HEK293 (cell line): ENCODE measurements around the gene PI16.

Experiments
- CTCF ChIA-PET: fragments of 350-600 bp; formaldehyde crosslinking; extraction: SDS; loops from one replicate; lab custom pipeline; 2021; ENCODE audit warnings: antibody characterized with exemption; lab: Yijun Ruan, JAX
- POLR2A ChIA-PET: fragments of 300-600 bp; formaldehyde crosslinking; extraction: SDS; loops from one replicate; lab custom pipeline; 2020; ENCODE audit warnings: antibody characterized with exemption, inconsistent platforms; lab: Yijun Ruan, JAX
- H3K27ac ChIP-seq: fragments of 200-500 bp; sonication (Bioruptor generic); 2 replicates; pipeline ENCODE4 v1.5.1; 2014; ENCODE audit warnings: low read depth, low read length, control low read depth, inconsistent platforms; ENCODE audit errors: extremely low read depth
- H3K36me3 ChIP-seq, 2 experiments: fragments of 200-500 bp in 1 of 2; sonication (Bioruptor generic) in 1 of 2; 1 replicate in 1 of 2; 2 replicates in 1 of 2; pipeline ENCODE4 v1.5.1; 2014 to 2017; ENCODE audit warnings: inconsistent platforms in 2 of 2, low read length in 2 of 2; ENCODE audit not compliant: control insufficient read depth in 2 of 2, insufficient read depth in 1 of 2
- H3K4me1 ChIP-seq: fragments of 200-500 bp; sonication (Bioruptor generic); 2 replicates; pipeline ENCODE4 v1.5.1; 2014; ENCODE audit warnings: mild to moderate bottlenecking, low read length, inconsistent platforms; ENCODE audit not compliant: control insufficient read depth, insufficient read depth
- H3K4me3 ChIP-seq: 2 replicates; pipeline ENCODE4 v1.5.1; 2011; ENCODE audit warnings: low read depth, mild to moderate bottlenecking, control low read depth, low read length, moderate library complexity
- H3K9me3 ChIP-seq: fragments of 200-500 bp; sonication (Bioruptor generic); 2 replicates; pipeline ENCODE4 v1.5.1; 2014; ENCODE audit warnings: low read depth, low read length, inconsistent platforms; ENCODE audit not compliant: control insufficient read depth, insufficient read depth
- EGR2 ChIP-seq: fragments of 450-650 bp; formaldehyde crosslinking; IDR thresholded peaks from 2 replicates; pipeline ENCODE4 v1.5.1; 2016; ENCODE audit warnings: low read depth, missing biosample characterization, missing genetic modification characterization
- PBX3 ChIP-seq: sonication (generic); formaldehyde crosslinking; IDR thresholded peaks from 2 replicates; pipeline ENCODE4 v1.8.1; 2022; ENCODE audit warnings: mild to moderate bottlenecking, moderate library complexity, missing genetic modification reagents
- SP3 ChIP-seq: fragments of 450-650 bp; formaldehyde crosslinking; IDR thresholded peaks from 2 replicates; pipeline ENCODE4 v1.5.1; 2016; ENCODE audit warnings: missing biosample characterization, missing genetic modification characterization
- YY1 ChIP-seq: fragments of 450-650 bp; formaldehyde crosslinking; IDR thresholded peaks from 2 replicates; pipeline ENCODE4 v1.5.1; 2018; ENCODE audit warnings: missing biosample characterization, missing genetic modification characterization
- ZBTB48 ChIP-seq: fragments of 450-650 bp; formaldehyde crosslinking; IDR thresholded peaks from 2 replicates; pipeline ENCODE4 v1.5.1; 2016; ENCODE audit warnings: missing biosample characterization, missing genetic modification characterization
- ZFHX2 ChIP-seq: fragments of 450-650 bp; formaldehyde crosslinking; conservative IDR thresholded peaks from 2 replicates; pipeline ENCODE4 v1.5.1; 2016; ENCODE audit warnings: missing biosample characterization, missing genetic modification characterization
- ZFP37 ChIP-seq: fragments of 450-650 bp; formaldehyde crosslinking; IDR thresholded peaks from 2 replicates; pipeline ENCODE4 v1.5.1; 2016; ENCODE audit warnings: missing biosample characterization, missing genetic modification characterization
- ZIC2 ChIP-seq: fragments of 450-650 bp; formaldehyde crosslinking; IDR thresholded peaks from 2 replicates; pipeline ENCODE4 v1.5.1; 2016; ENCODE audit warnings: missing biosample characterization, missing genetic modification characterization
- ZNF211 ChIP-seq: fragments of 450-650 bp; formaldehyde crosslinking; IDR thresholded peaks from 2 replicates; pipeline ENCODE4 v1.5.1; 2016; ENCODE audit warnings: low read depth, missing biosample characterization, missing genetic modification characterization
- ZNF280D ChIP-seq: fragments of 450-650 bp; formaldehyde crosslinking; IDR thresholded peaks from 2 replicates; pipeline ENCODE4 v1.5.1; 2016; ENCODE audit warnings: missing biosample characterization, missing genetic modification characterization
- ZNF510 ChIP-seq: fragments of 450-650 bp; formaldehyde crosslinking; IDR thresholded peaks from 2 replicates; pipeline ENCODE4 v1.5.1; 2018; ENCODE audit warnings: mild to moderate bottlenecking, missing genetic modification characterization, missing biosample characterization; ENCODE audit not compliant: insufficient replicate concordance
- ZNF624 ChIP-seq: fragments of 450-650 bp; formaldehyde crosslinking; IDR thresholded peaks from 2 replicates; pipeline ENCODE4 v1.5.1; 2017; ENCODE audit warnings: missing biosample characterization, missing genetic modification characterization
- ZNF747 ChIP-seq: fragments of 450-650 bp; formaldehyde crosslinking; IDR thresholded peaks from 2 replicates; pipeline ENCODE4 v1.5.1; 2016; ENCODE audit warnings: missing biosample characterization, missing genetic modification characterization
- ZNF76 ChIP-seq: fragments of 450-650 bp; formaldehyde crosslinking; IDR thresholded peaks from 2 replicates; pipeline ENCODE4; 2016; ENCODE audit warnings: low read depth, missing biosample characterization, missing genetic modification characterization, borderline replicate concordance
- TF ChIP-seq, protein P1 (sequence below): fragments of 450-650 bp; formaldehyde crosslinking; IDR thresholded peaks from 2 replicates; pipeline ENCODE4 v1.5.1; 2016; ENCODE audit warnings: missing biosample characterization, missing genetic modification characterization
- TF ChIP-seq, protein P2 (sequence below): fragments of 450-650 bp; formaldehyde crosslinking; IDR thresholded peaks from 2 replicates; pipeline ENCODE4 v1.5.1; 2017; ENCODE audit warnings: missing biosample characterization, mild to moderate bottlenecking, missing genetic modification characterization, moderate library complexity

Gene PI16

DNA sequence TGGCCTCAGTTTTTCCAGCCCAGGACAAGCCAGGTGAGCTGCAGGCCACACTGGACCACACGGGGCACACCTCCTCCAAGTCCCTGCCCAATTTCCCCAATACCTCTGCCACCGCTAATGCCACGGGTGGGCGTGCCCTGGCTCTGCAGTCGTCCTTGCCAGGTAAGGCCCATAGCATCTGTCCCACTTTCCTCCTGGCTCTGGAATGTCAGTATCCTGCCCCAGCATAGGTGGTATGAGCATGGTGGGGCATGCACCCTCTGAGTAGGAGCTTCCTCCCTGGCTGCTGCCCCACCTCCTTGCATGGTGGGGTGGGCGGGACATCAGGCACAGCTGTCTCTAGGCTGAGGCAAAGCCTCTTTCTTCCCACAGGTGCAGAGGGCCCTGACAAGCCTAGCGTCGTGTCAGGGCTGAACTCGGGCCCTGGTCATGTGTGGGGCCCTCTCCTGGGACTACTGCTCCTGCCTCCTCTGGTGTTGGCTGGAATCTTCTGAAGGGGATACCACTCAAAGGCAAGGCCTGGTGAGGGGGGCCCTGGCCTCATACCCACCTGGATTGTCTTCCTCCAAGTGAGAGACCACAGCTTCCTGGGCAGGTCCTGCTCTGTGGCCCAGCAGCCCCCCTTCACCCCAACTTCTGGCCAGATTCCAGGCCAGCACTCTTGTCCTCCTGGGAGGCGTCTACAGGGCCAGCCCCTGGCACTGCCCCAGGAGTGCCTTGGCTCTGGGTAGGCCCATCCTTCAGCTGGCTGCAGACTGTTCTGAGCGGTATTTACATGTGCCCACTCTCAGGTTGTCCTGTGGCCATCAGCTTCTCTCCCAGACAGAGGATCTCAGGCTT, 9.1 kb downstream of the PI16 start (continued):
- peak; percentile 53; the same call in 1 of the 2 replicates for TF ChIP-seq ZFHX2 (tag by site-specific recombination)

DNA sequence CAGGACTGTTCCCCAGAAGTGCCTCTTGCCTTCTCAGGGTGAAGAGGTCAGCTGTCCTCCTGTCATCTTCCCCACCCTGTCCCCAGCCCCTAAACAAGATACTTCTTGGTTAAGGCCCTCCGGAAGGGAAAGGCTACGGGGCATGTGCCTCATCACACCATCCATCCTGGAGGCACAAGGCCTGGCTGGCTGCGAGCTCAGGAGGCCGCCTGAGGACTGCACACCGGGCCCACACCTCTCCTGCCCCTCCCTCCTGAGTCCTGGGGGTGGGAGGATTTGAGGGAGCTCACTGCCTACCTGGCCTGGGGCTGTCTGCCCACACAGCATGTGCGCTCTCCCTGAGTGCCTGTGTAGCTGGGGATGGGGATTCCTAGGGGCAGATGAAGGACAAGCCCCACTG, 9.8 kb downstream of the PI16 start:
- H3K4me3 ChIP-seq: no peak overlapping the region
- TF ChIP-seq ZFP37 (tag by site-specific recombination): no peak
- TF ChIP-seq ZIC2 (tag by site-specific recombination): 0 out of 2 replicates have a peak, but pooled peaks have one; percentile 11
- no peak for TF ChIP-seq ZNF510 (tag by site-specific recombination)
- no peak for TF ChIP-seq ZBTB48 (tag by site-specific recombination)
- TF ChIP-seq, protein P1, sequence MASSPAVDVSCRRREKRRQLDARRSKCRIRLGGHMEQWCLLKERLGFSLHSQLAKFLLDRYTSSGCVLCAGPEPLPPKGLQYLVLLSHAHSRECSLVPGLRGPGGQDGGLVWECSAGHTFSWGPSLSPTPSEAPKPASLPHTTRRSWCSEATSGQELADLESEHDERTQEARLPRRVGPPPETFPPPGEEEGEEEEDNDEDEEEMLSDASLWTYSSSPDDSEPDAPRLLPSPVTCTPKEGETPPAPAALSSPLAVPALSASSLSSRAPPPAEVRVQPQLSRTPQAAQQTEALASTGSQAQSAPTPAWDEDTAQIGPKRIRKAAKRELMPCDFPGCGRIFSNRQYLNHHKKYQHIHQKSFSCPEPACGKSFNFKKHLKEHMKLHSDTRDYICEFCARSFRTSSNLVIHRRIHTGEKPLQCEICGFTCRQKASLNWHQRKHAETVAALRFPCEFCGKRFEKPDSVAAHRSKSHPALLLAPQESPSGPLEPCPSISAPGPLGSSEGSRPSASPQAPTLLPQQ (tag by site-specific recombination): peak; percentile 29; the same call in 1 of the 2 replicates
- no peak for TF ChIP-seq ZNF747 (tag by site-specific recombination)
- TF ChIP-seq ZNF76: no peak
- no peak for TF ChIP-seq ZNF624 (tag by site-specific recombination)
- TF ChIP-seq, protein P2, sequence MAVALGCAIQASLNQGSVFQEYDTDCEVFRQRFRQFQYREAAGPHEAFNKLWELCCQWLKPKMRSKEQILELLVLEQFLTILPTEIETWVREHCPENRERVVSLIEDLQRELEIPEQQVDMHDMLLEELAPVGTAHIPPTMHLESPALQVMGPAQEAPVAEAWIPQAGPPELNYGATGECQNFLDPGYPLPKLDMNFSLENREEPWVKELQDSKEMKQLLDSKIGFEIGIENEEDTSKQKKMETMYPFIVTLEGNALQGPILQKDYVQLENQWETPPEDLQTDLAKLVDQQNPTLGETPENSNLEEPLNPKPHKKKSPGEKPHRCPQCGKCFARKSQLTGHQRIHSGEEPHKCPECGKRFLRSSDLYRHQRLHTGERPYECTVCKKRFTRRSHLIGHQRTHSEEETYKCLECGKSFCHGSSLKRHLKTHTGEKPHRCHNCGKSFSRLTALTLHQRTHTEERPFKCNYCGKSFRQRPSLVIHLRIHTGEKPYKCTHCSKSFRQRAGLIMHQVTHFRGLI: no peak
- no peak for TF ChIP-seq PBX3 (CRISPR knock-in tag)
- peak; percentile 71 for TF ChIP-seq EGR2 (tag by site-specific recombination)
- no peak for TF ChIP-seq YY1 (tag by site-specific recombination)
- peak; percentile 82 for TF ChIP-seq ZFHX2 (tag by site-specific recombination)
- no peak for TF ChIP-seq SP3 (tag by site-specific recombination)
- TF ChIP-seq ZNF211 (tag by site-specific recombination): no peak
- TF ChIP-seq ZNF280D: no peak
- TF ChIP-seq, all 188 proteins: peak for 4
- Histone ChIP-seq H3K27ac (no peak overlapping the region), H3K9me3 (no peaks in the 10 kb centered on the region), H3K36me3 (peaks cover 2 to 25% of the 10 kb centered on the region in 2 experiments; a peak in 1 of 3 replicates), H3K4me1 (no peaks in the 10 kb centered on the region)
- POLR2A ChIA-PET: interaction anchor here (0.7 kb wide), 1 partner anchor 89 kb away, joined by 5 read pairs; no protein-coding TSS in a partner anchor
- CTCF ChIA-PET: interaction anchor here (0.5 to 1.7 kb wide), 5 partner anchors 29 to 515 kb away, joined by 3 to 7 read pairs (median 5); no protein-coding TSS in a partner anchor
